ENCODE measurements around the gene LYPD6.

The LYPD6 gene

GRCh38 chr2:149410701-149411484, 80.5 kb downstream of the LYPD6 start:
- no peak for DNase-seq (ENCODE audit: low spot score)

GRCh38 chr2:149413487-149413886, 83.1 kb downstream of the LYPD6 start:
- no peak for DNase-seq (ENCODE audit: low spot score)

- no peak for DNase-seq (ENCODE audit: low spot score)
Observed at GRCh38 chr2:149415086-149415485, 84.7 kb downstream of the LYPD6 start.

GRCh38 chr2:149418065-149418464, 87.7 kb downstream of the LYPD6 start:
- DNase-seq (ENCODE audit: low spot score): no peak

- DNase-seq (ENCODE audit: low spot score): no peak
Observed at GRCh38 chr2:149420053-149420963, 89.9 kb downstream of the LYPD6 start.

GRCh38 chr2:149421791-149422190, 91.4 kb downstream of the LYPD6 start:
- no peak for DNase-seq (ENCODE audit: low spot score)

GRCh38 chr2:149422337-149422990, 92.1 kb downstream of the LYPD6 start:
- DNase-seq (ENCODE audit: low spot score): no peak

- no peak for DNase-seq (ENCODE audit: low spot score)
Observed at GRCh38 chr2:149422991-149423338, 92.6 kb downstream of the LYPD6 start.

GRCh38 chr2:149423630-149424029, 93.2 kb downstream of the LYPD6 start:
- DNase-seq (ENCODE audit: low spot score): no peak

- DNase-seq (ENCODE audit: low spot score): no peak
Observed at GRCh38 chr2:149427387-149427786, 97.0 kb downstream of the LYPD6 start.

GRCh38 chr2:149428783-149429182, 98.4 kb downstream of the LYPD6 start:
- DNase-seq (ENCODE audit: low spot score): no peak

- no peak for DNase-seq (ENCODE audit: low spot score)
Observed at GRCh38 chr2:149430743-149431736, 100.7 kb downstream of the LYPD6 start.

- no peak for DNase-seq (ENCODE audit: low spot score)
Observed at GRCh38 chr2:149438330-149438960, 108.1 kb downstream of the LYPD6 start.

- DNase-seq (ENCODE audit: low spot score): no peak
Observed at GRCh38 chr2:149441255-149441654, 110.9 kb downstream of the LYPD6 start.

- no peak for DNase-seq (ENCODE audit: low spot score)
Observed at GRCh38 chr2:149442346-149442745, 112.0 kb downstream of the LYPD6 start.

- DNase-seq (ENCODE audit: low spot score): no peak
Observed at GRCh38 chr2:149443150-149443549, 112.8 kb downstream of the LYPD6 start.

- DNase-seq (ENCODE audit: low spot score): peak; percentile 5
Observed at GRCh38 chr2:149446748-149447147, 116.4 kb downstream of the LYPD6 start.

- no peak for DNase-seq (ENCODE audit: low spot score)
Observed at GRCh38 chr2:149448315-149448714, 117.9 kb downstream of the LYPD6 start.

GRCh38 chr2:149449017-149449416, 118.6 kb downstream of the LYPD6 start:
- DNase-seq (ENCODE audit: low spot score): no peak

GRCh38 chr2:149451417-149452165, 121.2 kb downstream of the LYPD6 start:
- DNase-seq (ENCODE audit: low spot score): no peak

All from cerebellar cortex (tissue), 1 donor.